ENCODE data around the gene ZFAND3. TPM values are rescaled to one million over a fixed set of nuclear protein-coding genes. Genes with fewer than 3 reads are reported as not detected.

Gene ZFAND3
- total and polyA plus RNA-seq, 10 of the 15 experiments (the other 5 are each of a cell fraction or from before 2014, with no cell fraction given), result 0.90 to 34.4 (median 16.3) TPM

DNA sequence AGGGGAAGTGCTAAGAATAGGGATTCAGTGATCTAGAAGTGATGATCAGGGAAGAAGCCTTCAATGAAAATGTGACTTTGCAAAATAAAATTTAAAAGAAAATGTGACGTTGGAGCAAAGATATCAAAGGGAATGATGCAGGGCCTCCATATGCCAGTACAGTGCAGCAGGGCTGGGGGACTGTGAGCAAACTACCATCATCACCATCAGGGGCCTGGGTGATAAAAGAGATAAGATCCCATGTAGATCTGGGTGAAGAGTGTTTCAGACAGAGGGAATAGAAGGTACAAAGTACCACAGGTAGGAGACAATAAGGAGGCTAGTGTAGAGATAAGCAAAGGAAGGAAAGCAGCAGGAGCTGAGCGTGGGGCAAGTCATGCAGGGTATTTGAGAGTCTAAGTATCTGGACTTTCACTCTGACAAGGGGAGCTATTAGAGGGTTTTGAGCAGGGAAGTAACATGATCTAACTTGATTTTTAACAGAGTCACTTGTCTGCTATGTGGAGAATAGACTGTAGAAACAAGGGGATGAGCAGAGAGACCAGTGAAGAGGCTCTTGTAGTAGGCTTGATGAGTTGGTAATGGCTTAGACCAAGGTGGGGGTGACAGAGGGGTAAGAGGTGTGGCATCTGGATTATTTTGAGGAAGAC is 295.6 kb downstream of the ZFAND3 start:
- ChIA-PET POLR2A (no interaction called here), CTCF (no interaction called here), RAD21 (ENCODE audit: unreplicated experiment) (no interaction called here), SMC1A (ENCODE audit: uncharacterized antibody, unreplicated experiment) (interaction anchor here (1.2 to 2.3 kb wide), 2 partner anchors 8 to 379 kb away, joined by 3 to 4 read pairs; no protein-coding TSS in a partner anchor)
- BruUV-seq (replicated peaks), result no TSS peak
- Histone ChIP-seq H2AFZ (ENCODE audit: control insufficient read depth, low read depth, low read length) (no peak overlapping the region), H3K27ac (ENCODE audit: control insufficient read depth, insufficient read depth) (no peak overlapping the region), H3K36me3 (ENCODE audit: control insufficient read depth in 2 of 2, insufficient read depth in 2 of 2, low read length in 1 of 2) (peaks cover 0 to 16% of the 10 kb centered on the region in 2 experiments; a peak in 2 of 4 replicates), H3K27me3 (replicated peaks in 1 of 2; ENCODE audit: control insufficient read depth in 2 of 2, insufficient read depth in 2 of 2, low read length in 1 of 2) (no peaks in the 10 kb centered on the region), H4K20me1 (ENCODE audit: control insufficient read depth, insufficient read depth) (no peaks in the 10 kb centered on the region), H3K4me3 (no peak overlapping the region), H3K9ac (ENCODE audit: control insufficient read depth, insufficient read depth, low read length) (no peak overlapping the region), H3K9me3 (replicated peaks; ENCODE audit: control insufficient read depth, insufficient read depth, low read length) (no peaks in the 10 kb centered on the region), H3K79me2 (ENCODE audit: control insufficient read depth, insufficient read depth, low read length) (no peaks in the 10 kb centered on the region), H3K4me1 (ENCODE audit: control insufficient read depth, insufficient read depth, low read length) (no peaks in the 10 kb centered on the region), H3K4me2 (ENCODE audit: control insufficient read depth, insufficient read depth) (no peak overlapping the region)
- ATAC-seq (no peak), FAIRE-seq (no peak), DNase-seq (ENCODE audit: low read depth, low spot score) (no peak)
- no peak for TF ChIP-seq BMI1 (IDR thresholded peaks at IDR 0.05; ENCODE audit: borderline replicate concordance)
- TF ChIP-seq IKZF2 (IDR thresholded peaks at IDR 0.05), result no peak
- TF ChIP-seq IKZF1 (conservative IDR thresholded peaks at IDR 0.05), result no peak
- TF ChIP-seq LARP7 (IDR thresholded peaks at IDR 0.05), result no peak
- TF ChIP-seq RELA (IDR thresholded peaks at IDR 0.05; ENCODE audit: borderline replicate concordance, partially characterized antibody), result no peak
- TF ChIP-seq TARDBP (IDR thresholded peaks at IDR 0.05; ENCODE audit: borderline replicate concordance), result no peak
- no peak for TF ChIP-seq NFXL1 (IDR thresholded peaks at IDR 0.05; ENCODE audit: borderline replicate concordance)
- TF ChIP-seq ZSCAN29 (IDR thresholded peaks at IDR 0.05), result no peak
- in situ Hi-C loops (cut with MboI) (no loop called here), intact Hi-C loops (cut with micrococcal nuclease; ENCODE audit: unreplicated experiment) (no loop called here)
- WGBS (ENCODE audit: insufficient coverage, insufficient replicate concordance, low lambda C conversion rate, missing lambda C conversion rate), result 95% methylated on average over 2 of the region's 2 CpGs

- POLR2A ChIA-PET, result no interaction called here
These were observed 296.1 kb downstream of the ZFAND3 start for GRCh38 chr6:38115626-38116008.

More at GRCh38 chr6:38115626-38116008, 296.1 kb downstream of the ZFAND3 start:
- H3K4me1 ChIP-seq (ENCODE audit: control insufficient read depth, insufficient read depth, low read length), result no peaks in the 10 kb centered on the region
- no peak overlapping the region for H3K4me3 ChIP-seq
- intact Hi-C loops (cut with micrococcal nuclease; ENCODE audit: unreplicated experiment), result no loop called here
- in situ Hi-C loops (cut with MboI), result no loop called here
- no peak overlapping the region for H3K9ac ChIP-seq (ENCODE audit: control insufficient read depth, insufficient read depth, low read length)
- no peak for ATAC-seq
- no TSS peak for BruUV-seq (replicated peaks)
- TF ChIP-seq, protein P1, sequence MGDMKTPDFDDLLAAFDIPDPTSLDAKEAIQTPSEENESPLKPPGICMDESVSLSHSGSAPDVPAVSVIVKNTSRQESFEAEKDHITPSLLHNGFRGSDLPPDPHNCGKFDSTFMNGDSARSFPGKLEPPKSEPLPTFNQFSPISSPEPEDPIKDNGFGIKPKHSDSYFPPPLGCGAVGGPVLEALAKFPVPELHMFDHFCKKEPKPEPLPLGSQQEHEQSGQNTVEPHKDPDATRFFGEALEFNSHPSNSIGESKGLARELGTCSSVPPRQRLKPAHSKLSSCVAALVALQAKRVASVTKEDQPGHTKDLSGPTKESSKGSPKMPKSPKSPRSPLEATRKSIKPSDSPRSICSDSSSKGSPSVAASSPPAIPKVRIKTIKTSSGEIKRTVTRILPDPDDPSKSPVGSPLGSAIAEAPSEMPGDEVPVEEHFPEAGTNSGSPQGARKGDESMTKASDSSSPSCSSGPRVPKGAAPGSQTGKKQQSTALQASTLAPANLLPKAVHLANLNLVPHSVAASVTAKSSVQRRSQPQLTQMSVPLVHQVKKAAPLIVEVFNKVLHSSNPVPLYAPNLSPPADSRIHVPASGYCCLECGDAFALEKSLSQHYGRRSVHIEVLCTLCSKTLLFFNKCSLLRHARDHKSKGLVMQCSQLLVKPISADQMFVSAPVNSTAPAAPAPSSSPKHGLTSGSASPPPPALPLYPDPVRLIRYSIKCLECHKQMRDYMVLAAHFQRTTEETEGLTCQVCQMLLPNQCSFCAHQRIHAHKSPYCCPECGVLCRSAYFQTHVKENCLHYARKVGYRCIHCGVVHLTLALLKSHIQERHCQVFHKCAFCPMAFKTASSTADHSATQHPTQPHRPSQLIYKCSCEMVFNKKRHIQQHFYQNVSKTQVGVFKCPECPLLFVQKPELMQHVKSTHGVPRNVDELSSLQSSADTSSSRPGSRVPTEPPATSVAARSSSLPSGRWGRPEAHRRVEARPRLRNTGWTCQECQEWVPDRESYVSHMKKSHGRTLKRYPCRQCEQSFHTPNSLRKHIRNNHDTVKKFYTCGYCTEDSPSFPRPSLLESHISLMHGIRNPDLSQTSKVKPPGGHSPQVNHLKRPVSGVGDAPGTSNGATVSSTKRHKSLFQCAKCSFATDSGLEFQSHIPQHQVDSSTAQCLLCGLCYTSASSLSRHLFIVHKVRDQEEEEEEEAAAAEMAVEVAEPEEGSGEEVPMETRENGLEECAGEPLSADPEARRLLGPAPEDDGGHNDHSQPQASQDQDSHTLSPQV (IDR thresholded peaks at IDR 0.05), result no peak
- TF ChIP-seq, protein P2, sequence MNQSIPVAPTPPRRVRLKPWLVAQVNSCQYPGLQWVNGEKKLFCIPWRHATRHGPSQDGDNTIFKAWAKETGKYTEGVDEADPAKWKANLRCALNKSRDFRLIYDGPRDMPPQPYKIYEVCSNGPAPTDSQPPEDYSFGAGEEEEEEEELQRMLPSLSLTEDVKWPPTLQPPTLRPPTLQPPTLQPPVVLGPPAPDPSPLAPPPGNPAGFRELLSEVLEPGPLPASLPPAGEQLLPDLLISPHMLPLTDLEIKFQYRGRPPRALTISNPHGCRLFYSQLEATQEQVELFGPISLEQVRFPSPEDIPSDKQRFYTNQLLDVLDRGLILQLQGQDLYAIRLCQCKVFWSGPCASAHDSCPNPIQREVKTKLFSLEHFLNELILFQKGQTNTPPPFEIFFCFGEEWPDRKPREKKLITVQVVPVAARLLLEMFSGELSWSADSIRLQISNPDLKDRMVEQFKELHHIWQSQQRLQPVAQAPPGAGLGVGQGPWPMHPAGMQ (IDR thresholded peaks at IDR 0.05; ENCODE audit: borderline replicate concordance), result no peak
- TF ChIP-seq KAT2A (conservative IDR thresholded peaks at IDR 0.05; ENCODE audit: control insufficient read depth, low read depth, low read length) (no peak), POLR2AphosphoS2 (IDR thresholded peaks at IDR 0.05; ENCODE audit: low read depth, low read length) (no peak), CREM (IDR thresholded peaks at IDR 0.05; ENCODE audit: low read depth) (no peak), KDM1A (IDR thresholded peaks at IDR 0.05; ENCODE audit: borderline replicate concordance) (no peak)
- H2AFZ ChIP-seq (ENCODE audit: control insufficient read depth, low read depth, low read length), result no peak overlapping the region
- no peaks in the 10 kb centered on the region for H3K79me2 ChIP-seq (ENCODE audit: control insufficient read depth, insufficient read depth, low read length)
- FAIRE-seq, result no peak
- no peaks in the 10 kb centered on the region for H3K27me3 ChIP-seq (replicated peaks in 1 of 2; ENCODE audit: control insufficient read depth in 2 of 2, insufficient read depth in 2 of 2, low read length in 1 of 2)
- ChIA-PET RAD21 (ENCODE audit: unreplicated experiment) (no interaction called here), SMC1A (ENCODE audit: uncharacterized antibody, unreplicated experiment) (interaction anchor here (1.0 to 2.3 kb wide), 3 partner anchors 9 to 379 kb away, joined by 3 to 4 read pairs (median 3); no protein-coding TSS in a partner anchor), CTCF (no interaction called here)
- no peak for DNase-seq (ENCODE audit: low read depth, low spot score)
- H4K20me1 ChIP-seq (ENCODE audit: control insufficient read depth, insufficient read depth), result no peaks in the 10 kb centered on the region
- H3K27ac ChIP-seq (ENCODE audit: control insufficient read depth, insufficient read depth), result no peak overlapping the region
- peaks cover 0 to 16% of the 10 kb centered on the region in 2 experiments; a peak in 2 of 4 replicates for H3K36me3 ChIP-seq (ENCODE audit: control insufficient read depth in 2 of 2, insufficient read depth in 2 of 2, low read length in 1 of 2)
- 100% methylated on average over 3 of the region's 3 CpGs for WGBS (ENCODE audit: insufficient coverage, insufficient replicate concordance, low lambda C conversion rate, missing lambda C conversion rate)
- H3K9me3 ChIP-seq (replicated peaks; ENCODE audit: control insufficient read depth, insufficient read depth, low read length), result no peaks in the 10 kb centered on the region
- H3K4me2 ChIP-seq (ENCODE audit: control insufficient read depth, insufficient read depth), result no peak overlapping the region
